GM10248 (cell line): ENCODE measurements around the gene FAM114A1.

Experiments used
- CTCF ChIA-PET: fragments of 300-600 bp; sonication (Branson Sonifier 250); formaldehyde crosslinking; extraction: SDS; loops from one replicate; lab custom pipeline; 2021; ENCODE audit warnings: antibody characterized with exemption; lab: Yijun Ruan, JAX
- POLR2A ChIA-PET: fragments of 350-650 bp; sonication (Branson Sonifier 250); formaldehyde crosslinking; extraction: SDS; loops from one replicate; lab custom pipeline; 2020; ENCODE audit warnings: antibody characterized with exemption; lab: Yijun Ruan, JAX
- DNase-seq: peaks from one replicate; pipeline ENCODE4 v3.0.0; 2012; ENCODE audit errors: extremely low spot score
- CTCF ChIP-seq: IDR thresholded peaks from 2 replicates; pipeline ENCODE4 v1.5.1; 2012; ENCODE audit warnings: mild to moderate bottlenecking, low read depth; ENCODE audit errors: extremely low read depth, missing control alignments, control extremely low read depth

Gene FAM114A1

GRCh38 chr4:38860788-38861424 lies 6.7 kb upstream of the FAM114A1 start:
- peak; percentile 74 for TF ChIP-seq CTCF
- CTCF ChIA-PET, result interaction anchor here (0.6 to 5.3 kb wide), 75 partner anchors 9 to 798 kb away, joined by 3 to 101 read pairs (median 5); partner anchors contain the start of genes TLR1 and TLR10
- DNase-seq, result peak; percentile 71
- POLR2A ChIA-PET, result interaction anchor here (0.7 kb wide), 1 partner anchor 133 kb away, joined by 4 read pairs; no protein-coding TSS in a partner anchor

GRCh38 chr4:38861791-38862190 lies 5.8 kb upstream of the FAM114A1 start:
- POLR2A ChIA-PET, result no interaction called here
- no peak for DNase-seq
- TF ChIP-seq CTCF, result no peak
- CTCF ChIA-PET, result interaction anchor here (0.9 to 5.3 kb wide), 27 partner anchors 8 to 799 kb away, joined by 3 to 101 read pairs (median 7); partner anchors contain the start of genes TLR1 and TLR10

GRCh38 chr4:38865445-38865844 lies 2.2 kb upstream of the FAM114A1 start:
- no peak for TF ChIP-seq CTCF
- POLR2A ChIA-PET, result no interaction called here
- no peak for DNase-seq
- CTCF ChIA-PET, result interaction anchor here (1.4 to 4.1 kb wide), 3 partner anchors 10 to 106 kb away, joined by 4 to 24 read pairs (median 10); partner anchors contain the start of gene TLR6

- ChIA-PET CTCF (interaction anchor here (0.6 to 4.1 kb wide), 9 partner anchors 11 to 690 kb away, joined by 3 to 24 read pairs (median 3); partner anchors contain the start of genes TLR1 and TLR6), POLR2A (no interaction called here)
- no peak for DNase-seq
- no peak for TF ChIP-seq CTCF
These were observed 581 bp upstream of the FAM114A1 start for GRCh38 chr4:38866973-38867477.

- no peak for DNase-seq
- ChIA-PET POLR2A (no interaction called here), CTCF (interaction anchor here (1.3 to 3.9 kb wide), 3 partner anchors 7 to 109 kb away, joined by 3 to 20 read pairs (median 5); no protein-coding TSS in a partner anchor)
- TF ChIP-seq CTCF, result no peak
These were observed 704 bp downstream of the FAM114A1 start for GRCh38 chr4:38868059-38868960.

GRCh38 chr4:38869511-38869910 lies 1.9 kb downstream of the FAM114A1 start:
- TF ChIP-seq CTCF, result no peak

More at GRCh38 chr4:38869511-38869910, 1.9 kb downstream of the FAM114A1 start:
- ChIA-PET CTCF (interaction anchor here (1.3 to 3.9 kb wide), 5 partner anchors 9 to 265 kb away, joined by 3 to 20 read pairs (median 5); no protein-coding TSS in a partner anchor), POLR2A (interaction anchor here (0.5 to 0.6 kb wide), 2 partner anchors 376 to 1319 kb away, joined by 3 to 6 read pairs; no protein-coding TSS in a partner anchor)
- DNase-seq, result no peak
